Upper lobe of left lung (tissue), 4 donors: ENCODE data around the gene NKPD1.

Experiments used
- CTCF ChIP-seq, 6 experiments: fragments of 450-650 bp in 4 of 6; fragments of 200-600 bp in 2 of 6; sonication (generic) in 2 of 6; IDR thresholded peaks; one replicate each; pipeline ENCODE4 v1.5.1; 2016 to 2019; ENCODE audit warnings: antibody characterized with exemption in 6 of 6
- EP300 ChIP-seq, 4 donors: sonication (generic); formaldehyde crosslinking; IDR thresholded peaks; one replicate each; pipeline ENCODE4 v1.5.1; 2017; ENCODE audit warnings: antibody characterized with exemption in 4 of 4, control low read depth in 2 of 4
- POLR2A ChIP-seq, 4 donors: fragments of 450-650 bp; IDR thresholded peaks; one replicate each; pipeline ENCODE4 v1.5.1; 2016 to 2017; ENCODE audit warnings: antibody characterized with exemption in 4 of 4, mild to moderate bottlenecking in 2 of 4
- POLR2AphosphoS5 ChIP-seq, 2 donors: sonication (generic); formaldehyde crosslinking; IDR thresholded peaks; one replicate each; pipeline ENCODE4 v1.5.1; 2017; ENCODE audit warnings: antibody characterized with exemption in 2 of 2

- TF ChIP-seq CTCF (IDR thresholded peaks at IDR 0.05): no peak
- no peak for TF ChIP-seq POLR2AphosphoS5 (IDR thresholded peaks at IDR 0.05)
- TF ChIP-seq POLR2A (IDR thresholded peaks at IDR 0.05): no peak
- TF ChIP-seq EP300 (IDR thresholded peaks at IDR 0.05): no peak
Measured at GRCh38 chr19:45128806-45129205, 32.0 kb downstream of the NKPD1 start.
